Fibroblast of lung (primary cell): Measurements from ENCODE around the gene ZP4.

Source experiments
- CTCF ChIP-seq, 2 donors: IDR thresholded peaks in 1 of 2; conservative IDR thresholded peaks in 1 of 2; 1 replicate in 1 of 2; 2 replicates in 1 of 2; pipeline ENCODE4 v1.5.1; 2011 to 2012; ENCODE audit warnings: low read length in 2 of 2, control low read depth in 1 of 2, inconsistent platforms in 1 of 2, low read depth in 1 of 2, mild to moderate bottlenecking in 1 of 2
- EZH2 ChIP-seq: IDR thresholded peaks from 2 replicates; pipeline ENCODE4 v1.5.1; 2012; ENCODE audit warnings: low read length, control low read depth, mild to moderate bottlenecking; ENCODE audit errors: missing control alignments

- TF ChIP-seq CTCF (conservative IDR thresholded peaks at IDR 0.05 in 1 of 2, IDR thresholded peaks at IDR 0.05 in 1 of 2; ENCODE audit: low read depth in 1 of 2, low read length in 2 of 2) (no peak), EZH2 (no peak)
Observed at GRCh38 chr1:237938553-237938952, 47.8 kb upstream of the ZP4 start.
